ENCODE measurements around the gene USP17L10.
"Not testable (repeated sequence)": the region's sequence is repeated elsewhere in the genome, so short reads cannot be mapped to it uniquely, and the experiment has no call there.

Gene USP17L10

GRCh38 chr4:9210357-9210756, at the start of gene USP17L10:
Gene USP17L10, plus strand, starts transcription at chr4:9210657. Its CDS starts 0 bp downstream, at chr4:9210657.
- DNase-seq (ENCODE audit: low read depth in 2 of 2) = not testable (repeated sequence)

GRCh38 chr4:9165990-9166389, 44.5 kb upstream of the USP17L10 start:
- DNase-seq (ENCODE audit: low read depth in 2 of 2) = not testable (repeated sequence)

GRCh38 chr4:9169791-9170459, 40.5 kb upstream of the USP17L10 start, which contains the start of gene FAM90A26:
Gene FAM90A26, plus strand, starts transcription at chr4:9170409. Its CDS starts 2,764 bp downstream, at chr4:9173173.
- not testable (repeated sequence) for DNase-seq (ENCODE audit: low read depth in 2 of 2)

GRCh38 chr4:9214701-9215100, 4.2 kb downstream of the USP17L10 start:
- not testable (repeated sequence) for DNase-seq (ENCODE audit: low read depth in 2 of 2)

- DNase-seq (ENCODE audit: low read depth in 2 of 2) = not testable (repeated sequence)
Observed at GRCh38 chr4:9215105-9215504, 4.6 kb downstream of the USP17L10 start, which contains the start of gene USP17L11. Gene USP17L11, plus strand, starts transcription at chr4:9215405. Its CDS starts 0 bp downstream, at chr4:9215405.

- not testable (repeated sequence) for DNase-seq (ENCODE audit: low read depth in 2 of 2)
Observed at GRCh38 chr4:9219852-9220251, 9.4 kb downstream of the USP17L10 start, which contains the start of gene USP17L12. Gene USP17L12, plus strand, starts transcription at chr4:9220152. Its CDS starts 0 bp downstream, at chr4:9220152.

- not testable (repeated sequence) for DNase-seq (ENCODE audit: low read depth in 2 of 2)
Observed at GRCh38 chr4:9224596-9224995, 14.1 kb downstream of the USP17L10 start, which contains the start of gene USP17L13. Gene USP17L13, plus strand, starts transcription at chr4:9224896. Its CDS starts 0 bp downstream, at chr4:9224896.

GRCh38 chr4:9230249-9230648, 19.8 kb downstream of the USP17L10 start:
- DNase-seq (ENCODE audit: low read depth in 2 of 2) = not testable (repeated sequence)

- DNase-seq (ENCODE audit: low read depth in 2 of 2) = not testable (repeated sequence)
Observed at GRCh38 chr4:9234085-9234484, 23.6 kb downstream of the USP17L10 start, which contains the start of gene USP17L15. Gene USP17L15, plus strand, starts transcription at chr4:9234385. Its CDS starts 0 bp downstream, at chr4:9234385.

GRCh38 chr4:9238461-9238860, 28.0 kb downstream of the USP17L10 start:
- not testable (repeated sequence) for DNase-seq (ENCODE audit: low read depth in 2 of 2)

GRCh38 chr4:9243579-9243978, 33.1 kb downstream of the USP17L10 start, which contains the start of gene USP17L17:
Gene USP17L17, plus strand, starts transcription at chr4:9243879. Its CDS starts 0 bp downstream, at chr4:9243879.
- DNase-seq (ENCODE audit: low read depth in 2 of 2) = not testable (repeated sequence)

GRCh38 chr4:9247953-9248680, 37.7 kb downstream of the USP17L10 start, which contains the start of gene USP17L18:
Gene USP17L18, plus strand, starts transcription at chr4:9248630. Its CDS starts 0 bp downstream, at chr4:9248630.
- not testable (repeated sequence) for DNase-seq (ENCODE audit: low read depth in 2 of 2)

- DNase-seq (ENCODE audit: low read depth in 2 of 2) = not testable (repeated sequence)
Observed at GRCh38 chr4:9253078-9253477, 42.6 kb downstream of the USP17L10 start, which contains the start of gene USP17L19. Gene USP17L19, plus strand, starts transcription at chr4:9253378. Its CDS starts 0 bp downstream, at chr4:9253378.

- DNase-seq (ENCODE audit: low read depth in 2 of 2) = not testable (repeated sequence)
Observed at GRCh38 chr4:9257824-9258223, 47.4 kb downstream of the USP17L10 start, which contains the start of gene USP17L20. Gene USP17L20, plus strand, starts transcription at chr4:9258124. Its CDS starts 0 bp downstream, at chr4:9258124.

All from stimulated activated CD8-positive, alpha-beta memory T cell treated with anti-CD3 and anti-CD28 coated beads, Interleukin-15, amount 100 ng/mL, for 4 hours (primary cell).